HepG2 (cell line): Measurements from ENCODE around the gene TNFRSF9. TPM values are rescaled to one million over a fixed set of nuclear protein-coding genes. Genes with fewer than 3 reads are reported as not detected.

Experiments used
- BHLHE40 ChIP-seq: IDR thresholded peaks from 2 replicates; pipeline ENCODE4 v1.6.1; 2011; ENCODE audit warnings: low read length, improper control_type of control experiment
- KAT2B ChIP-seq: fragments of 150-350 bp; IDR thresholded peaks from 2 replicates; pipeline ENCODE4 v1.6.1; 2014; ENCODE audit warnings: low read depth, low read length, borderline replicate concordance
- KAT8 ChIP-seq: IDR thresholded peaks from 2 replicates; pipeline ENCODE4 v1.6.1; 2016; ENCODE audit warnings: missing genetic modification reagents, missing compliant biosample characterization
- NFIC ChIP-seq: IDR thresholded peaks from 2 replicates; pipeline ENCODE4 v1.6.1; 2012; ENCODE audit warnings: mild to moderate bottlenecking, low read length, inconsistent platforms
- NONO ChIP-seq, 2 experiments: fragments of 450-650 bp in 1 of 2; sonication (generic) in 1 of 2; formaldehyde crosslinking in 1 of 2; IDR thresholded peaks in 1 of 2; conservative IDR thresholded peaks in 1 of 2; 2 replicates each; pipeline versions ENCODE4 v1.6.1 to v1.8.0; 2017 to 2022; ENCODE audit warnings: mild to moderate bottlenecking in 1 of 2, missing genetic modification reagents in 1 of 2, moderate library complexity in 1 of 2
- NR2F6 ChIP-seq, 2 experiments: IDR thresholded peaks; 2 replicates each; pipeline ENCODE4 v1.6.1; 2016; ENCODE audit warnings: antibody characterized with exemption in 1 of 2, mild to moderate bottlenecking in 1 of 2
- RFXAP ChIP-seq: sonication (generic); formaldehyde crosslinking; IDR thresholded peaks from 2 replicates; pipeline ENCODE4 v1.4.0; 2020; ENCODE audit warnings: missing genetic modification reagents, borderline replicate concordance
- SMYD3 ChIP-seq: sonication (generic); formaldehyde crosslinking; IDR thresholded peaks from 2 replicates; pipeline ENCODE4 v1.8.1; 2023; ENCODE audit warnings: mild to moderate bottlenecking, missing genetic modification reagents
- XBP1 ChIP-seq: sonication (generic); formaldehyde crosslinking; IDR thresholded peaks from 2 replicates; pipeline ENCODE4 v1.5.0; 2020; ENCODE audit warnings: missing genetic modification reagents
- ZC3H4 ChIP-seq: sonication (generic); formaldehyde crosslinking; IDR thresholded peaks from 2 replicates; pipeline ENCODE4 v1.4.0; 2020; ENCODE audit warnings: missing genetic modification reagents, borderline replicate concordance
- ZFP36L1 ChIP-seq: sonication (generic); formaldehyde crosslinking; IDR thresholded peaks from 2 replicates; pipeline ENCODE4 v1.8.0; 2022; ENCODE audit warnings: mild to moderate bottlenecking, missing genetic modification reagents, moderate library complexity
- ZIK1 ChIP-seq: sonication (generic); formaldehyde crosslinking; IDR thresholded peaks from 2 replicates; pipeline ENCODE4 v1.5.0; 2020; ENCODE audit warnings: mild to moderate bottlenecking, low read depth, missing genetic modification reagents, borderline replicate concordance
- ZMAT3 ChIP-seq: sonication (generic); formaldehyde crosslinking; conservative IDR thresholded peaks from 2 replicates; pipeline ENCODE4 v1.7.0; 2021; ENCODE audit warnings: missing genetic modification reagents
- ZNF33B ChIP-seq: sonication (generic); formaldehyde crosslinking; IDR thresholded peaks from 2 replicates; pipeline ENCODE4 v1.5.1; 2020; ENCODE audit warnings: mild to moderate bottlenecking, missing genetic modification reagents
- ZNF354B ChIP-seq: sonication (generic); formaldehyde crosslinking; IDR thresholded peaks from 2 replicates; pipeline ENCODE4 v1.8.0; 2022; ENCODE audit warnings: mild to moderate bottlenecking, missing genetic modification reagents
- ZNF547 ChIP-seq: sonication (generic); formaldehyde crosslinking; IDR thresholded peaks from 2 replicates; pipeline ENCODE4 v1.5.1; 2020; ENCODE audit warnings: mild to moderate bottlenecking, missing genetic modification reagents
- ZNF713 ChIP-seq: sonication (generic); formaldehyde crosslinking; IDR thresholded peaks from 2 replicates; pipeline ENCODE4 v1.4.0; 2020; ENCODE audit warnings: mild to moderate bottlenecking, missing genetic modification reagents
- ZNF772 ChIP-seq: sonication (generic); formaldehyde crosslinking; IDR thresholded peaks from 2 replicates; pipeline ENCODE4 v1.5.0; 2020; ENCODE audit warnings: mild to moderate bottlenecking, missing genetic modification reagents
- ZNF816 ChIP-seq: sonication (generic); formaldehyde crosslinking; IDR thresholded peaks from 2 replicates; pipeline ENCODE4 v1.8.0; 2022; ENCODE audit warnings: missing genetic modification reagents, mild to moderate bottlenecking, borderline replicate concordance
- ZNF839 ChIP-seq: sonication (generic); formaldehyde crosslinking; IDR thresholded peaks from 2 replicates; pipeline ENCODE4 v1.4.0; 2020; ENCODE audit warnings: missing genetic modification reagents, mild to moderate bottlenecking, borderline replicate concordance
- polyA plus RNA-seq, 8 experiments: library from polyadenylated mRNA; depleted of rRNA in 3 of 8; stranded (reverse) in 7 of 8; unstranded in 1 of 8; fragments of >200 nt; fragmentation: Illumina TruSeq in 4 of 8; extraction: Trizol in 4 of 8; gene quantifications; 2 replicates each; pipeline versions ENCODE4 v1.2.1 to v1.2.3, GENCODE V29; 2011 to 2016; ENCODE audit warnings: low read depth in 4 of 8, missing spikeins in 1 of 8, mixed read lengths in 1 of 8; ENCODE audit not compliant: insufficient read depth in 1 of 8
- total RNA-seq, 5 experiments: library from RNA; depleted of rRNA; stranded (reverse); fragments of >200 nt; fragmentation: Illumina TruSeq; extraction: Trizol; gene quantifications; 2 replicates each; pipeline ENCODE4 v1.2.3, GENCODE V29; 2016; ENCODE audit warnings: low read depth in 1 of 5
- TF ChIP-seq, protein P1 (sequence below): IDR thresholded peaks from 2 replicates; pipeline ENCODE4 v1.6.1; 2016; ENCODE audit warnings: mild to moderate bottlenecking, missing biosample characterization, missing genetic modification reagents
- TF ChIP-seq, protein P2 (sequence below): IDR thresholded peaks from 2 replicates; pipeline ENCODE4 v1.6.1; 2016; ENCODE audit warnings: control low read depth
- TF ChIP-seq, protein P3 (sequence below): sonication (generic); formaldehyde crosslinking; IDR thresholded peaks from 2 replicates; pipeline ENCODE4 v1.5.0; 2020; ENCODE audit warnings: mild to moderate bottlenecking, missing genetic modification reagents
- TF ChIP-seq, protein P4 (sequence below): sonication (generic); formaldehyde crosslinking; IDR thresholded peaks from 2 replicates; pipeline ENCODE4 v1.5.1; 2020; ENCODE audit warnings: missing genetic modification reagents, mild to moderate bottlenecking, borderline replicate concordance

Gene TNFRSF9
- total and polyA plus RNA-seq, 2 of the 13 experiments (the other 11 are each of a cell fraction or from before 2014, with no cell fraction given): 0.07 TPM; not detected in 1

- peak; percentile 84 for TF ChIP-seq SMYD3 (CRISPR knock-in tag)
- 0 out of 2 replicates have a peak, but pooled peaks have one; percentile 22 for TF ChIP-seq ZNF354B (CRISPR knock-in tag)
- no peak for TF ChIP-seq KAT2B
- TF ChIP-seq ZC3H4 (CRISPR knock-in tag): no peak
- TF ChIP-seq, protein P1, sequence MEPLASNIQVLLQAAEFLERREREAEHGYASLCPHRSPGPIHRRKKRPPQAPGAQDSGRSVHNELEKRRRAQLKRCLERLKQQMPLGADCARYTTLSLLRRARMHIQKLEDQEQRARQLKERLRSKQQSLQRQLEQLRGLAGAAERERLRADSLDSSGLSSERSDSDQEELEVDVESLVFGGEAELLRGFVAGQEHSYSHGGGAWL (CRISPR knock-in tag): peak; percentile 95
- TF ChIP-seq, protein P2, sequence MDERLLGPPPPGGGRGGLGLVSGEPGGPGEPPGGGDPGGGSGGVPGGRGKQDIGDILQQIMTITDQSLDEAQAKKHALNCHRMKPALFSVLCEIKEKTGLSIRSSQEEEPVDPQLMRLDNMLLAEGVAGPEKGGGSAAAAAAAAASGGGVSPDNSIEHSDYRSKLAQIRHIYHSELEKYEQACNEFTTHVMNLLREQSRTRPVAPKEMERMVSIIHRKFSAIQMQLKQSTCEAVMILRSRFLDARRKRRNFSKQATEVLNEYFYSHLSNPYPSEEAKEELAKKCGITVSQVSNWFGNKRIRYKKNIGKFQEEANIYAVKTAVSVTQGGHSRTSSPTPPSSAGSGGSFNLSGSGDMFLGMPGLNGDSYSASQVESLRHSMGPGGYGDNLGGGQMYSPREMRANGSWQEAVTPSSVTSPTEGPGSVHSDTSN (CRISPR knock-in tag): no peak
- TF ChIP-seq NONO (IDR thresholded peaks at IDR 0.05): no peak
- TF ChIP-seq NONO (CRISPR knock-in tag; conservative IDR thresholded peaks at IDR 0.05): peak; percentile 88
- TF ChIP-seq ZNF816 (CRISPR knock-in tag): peak; percentile 87
- TF ChIP-seq, protein P3, sequence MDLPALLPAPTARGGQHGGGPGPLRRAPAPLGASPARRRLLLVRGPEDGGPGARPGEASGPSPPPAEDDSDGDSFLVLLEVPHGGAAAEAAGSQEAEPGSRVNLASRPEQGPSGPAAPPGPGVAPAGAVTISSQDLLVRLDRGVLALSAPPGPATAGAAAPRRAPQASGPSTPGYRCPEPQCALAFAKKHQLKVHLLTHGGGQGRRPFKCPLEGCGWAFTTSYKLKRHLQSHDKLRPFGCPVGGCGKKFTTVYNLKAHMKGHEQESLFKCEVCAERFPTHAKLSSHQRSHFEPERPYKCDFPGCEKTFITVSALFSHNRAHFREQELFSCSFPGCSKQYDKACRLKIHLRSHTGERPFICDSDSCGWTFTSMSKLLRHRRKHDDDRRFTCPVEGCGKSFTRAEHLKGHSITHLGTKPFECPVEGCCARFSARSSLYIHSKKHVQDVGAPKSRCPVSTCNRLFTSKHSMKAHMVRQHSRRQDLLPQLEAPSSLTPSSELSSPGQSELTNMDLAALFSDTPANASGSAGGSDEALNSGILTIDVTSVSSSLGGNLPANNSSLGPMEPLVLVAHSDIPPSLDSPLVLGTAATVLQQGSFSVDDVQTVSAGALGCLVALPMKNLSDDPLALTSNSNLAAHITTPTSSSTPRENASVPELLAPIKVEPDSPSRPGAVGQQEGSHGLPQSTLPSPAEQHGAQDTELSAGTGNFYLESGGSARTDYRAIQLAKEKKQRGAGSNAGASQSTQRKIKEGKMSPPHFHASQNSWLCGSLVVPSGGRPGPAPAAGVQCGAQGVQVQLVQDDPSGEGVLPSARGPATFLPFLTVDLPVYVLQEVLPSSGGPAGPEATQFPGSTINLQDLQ (CRISPR knock-in tag): peak; percentile 6; the same call in 1 of the 2 replicates
- peak; percentile 92 for TF ChIP-seq KAT8 (CRISPR knock-in tag)
- TF ChIP-seq ZIK1: peak; percentile 73; the same call in 1 of the 2 replicates
- TF ChIP-seq XBP1 (CRISPR knock-in tag): no peak
- TF ChIP-seq RFXAP (CRISPR knock-in tag): no peak
- TF ChIP-seq, protein P4, sequence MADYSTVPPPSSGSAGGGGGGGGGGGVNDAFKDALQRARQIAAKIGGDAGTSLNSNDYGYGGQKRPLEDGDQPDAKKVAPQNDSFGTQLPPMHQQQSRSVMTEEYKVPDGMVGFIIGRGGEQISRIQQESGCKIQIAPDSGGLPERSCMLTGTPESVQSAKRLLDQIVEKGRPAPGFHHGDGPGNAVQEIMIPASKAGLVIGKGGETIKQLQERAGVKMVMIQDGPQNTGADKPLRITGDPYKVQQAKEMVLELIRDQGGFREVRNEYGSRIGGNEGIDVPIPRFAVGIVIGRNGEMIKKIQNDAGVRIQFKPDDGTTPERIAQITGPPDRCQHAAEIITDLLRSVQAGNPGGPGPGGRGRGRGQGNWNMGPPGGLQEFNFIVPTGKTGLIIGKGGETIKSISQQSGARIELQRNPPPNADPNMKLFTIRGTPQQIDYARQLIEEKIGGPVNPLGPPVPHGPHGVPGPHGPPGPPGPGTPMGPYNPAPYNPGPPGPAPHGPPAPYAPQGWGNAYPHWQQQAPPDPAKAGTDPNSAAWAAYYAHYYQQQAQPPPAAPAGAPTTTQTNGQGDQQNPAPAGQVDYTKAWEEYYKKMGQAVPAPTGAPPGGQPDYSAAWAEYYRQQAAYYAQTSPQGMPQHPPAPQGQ (CRISPR knock-in tag): peak; percentile 90; the same call in 1 of the 2 replicates
- peak; percentile 87; the same call in 1 of the 2 replicates for TF ChIP-seq ZNF839 (CRISPR knock-in tag)
- TF ChIP-seq ZNF33B (CRISPR knock-in tag): peak; percentile 73; the same call in 1 of the 2 replicates
- no peak for TF ChIP-seq NR2F6 (IDR thresholded peaks at IDR 0.05)
- no peak for TF ChIP-seq NR2F6 (CRISPR knock-in tag; IDR thresholded peaks at IDR 0.05)
- no peak for TF ChIP-seq NFIC
- TF ChIP-seq ZNF547 (CRISPR knock-in tag): peak; percentile 93
- peak; percentile 60; the same call in 1 of the 2 replicates for TF ChIP-seq ZFP36L1
- 0 out of 2 replicates have a peak, but pooled peaks have one; percentile 61 for TF ChIP-seq ZMAT3 (CRISPR knock-in tag)
- TF ChIP-seq ZNF713 (CRISPR knock-in tag): peak; percentile 90; the same call in 1 of the 2 replicates
- peak; percentile 99 for TF ChIP-seq BHLHE40
- peak; percentile 87; the same call in 1 of the 2 replicates for TF ChIP-seq ZNF772 (CRISPR knock-in tag)
Observed at GRCh38 chr1:7961216-7962013, 20.8 kb upstream of the TNFRSF9 start, which contains the start of gene PARK7 (continued).
